Adrenal gland (tissue), 5 donors: ENCODE data around the gene CLSTN1.

Source experiments
- CTCF ChIP-seq, 6 experiments: fragments of 450-650 bp in 4 of 6; fragments of 200-600 bp in 2 of 6; sonication (generic) in 1 of 6; IDR thresholded peaks; 1 replicate in 5 of 6; 2 replicates in 1 of 6; pipeline versions ENCODE4 v1.5.1 to v1.8.0; 2016 to 2021; ENCODE audit warnings: antibody characterized with exemption in 6 of 6, mild to moderate bottlenecking in 2 of 6, moderate library complexity in 1 of 6
- POLR2A ChIP-seq, 2 donors: fragments of 450-650 bp; IDR thresholded peaks; one replicate each; pipeline ENCODE4 v1.6.1; 2017; ENCODE audit warnings: antibody characterized with exemption in 2 of 2, mild to moderate bottlenecking in 2 of 2, moderate library complexity in 1 of 2
- donor health status: DM: no; HTN: no; CAD: no.

GRCh38 chr1:9778905-9779304 lies 44.9 kb downstream of the CLSTN1 start:
- TF ChIP-seq CTCF (IDR thresholded peaks at IDR 0.05): no peak
- no peak for TF ChIP-seq POLR2A (IDR thresholded peaks at IDR 0.05)
